Activated effector memory CD4-positive, alpha-beta T cell treated with anti-CD3 and anti-CD28 coated beads, Interleukin-2, amount 50 U/mL, for 16 hours (primary cell): Measurements from ENCODE around the gene MBD3.
A peak's percentile ranks its signal among the peaks of the same experiment; 100 is the strongest.
"Not testable (repeated sequence)": the region's sequence is repeated elsewhere in the genome, so short reads cannot be mapped to it uniquely, and the experiment has no call there.

Source experiments
- DNase-seq: peaks from one replicate; pipeline ENCODE4 v3.0.0-alpha.2; 2020

MBD3 gene

GRCh38 chr19:1568320-1569019, 24.2 kb downstream of the MBD3 start, which contains the start of gene MEX3D:
Gene MEX3D, minus strand, starts transcription at chr19:1568325. Its CDS starts 267 bp downstream, at chr19:1568058.
- peak; percentile 93 for DNase-seq

GRCh38 chr19:1567848-1568227, 24.8 kb downstream of the MBD3 start:
- no peak for DNase-seq

- no peak for DNase-seq
Measured at GRCh38 chr19:1567116-1567847, 25.4 kb downstream of the MBD3 start.

GRCh38 chr19:1566392-1567115, 26.1 kb downstream of the MBD3 start:
- DNase-seq: no peak

- DNase-seq: no peak
Measured at GRCh38 chr19:1563251-1563650, 29.4 kb downstream of the MBD3 start.

GRCh38 chr19:1561236-1561842, 31.3 kb downstream of the MBD3 start:
- DNase-seq: no peak

- DNase-seq: no peak
Measured at GRCh38 chr19:1560286-1560882, 32.3 kb downstream of the MBD3 start.

GRCh38 chr19:1558552-1558951, 34.1 kb downstream of the MBD3 start:
- DNase-seq: no peak

GRCh38 chr19:1556390-1557070, 36.1 kb downstream of the MBD3 start:
- no peak for DNase-seq

GRCh38 chr19:1555487-1556389, 36.9 kb downstream of the MBD3 start:
- no peak for DNase-seq

GRCh38 chr19:1554968-1555367, 37.7 kb downstream of the MBD3 start:
- DNase-seq: no peak

- no peak for DNase-seq
Measured at GRCh38 chr19:1553415-1553814, 39.2 kb downstream of the MBD3 start.

GRCh38 chr19:1551068-1552040, 41.3 kb downstream of the MBD3 start:
- DNase-seq: no peak

- DNase-seq: no peak
Measured at GRCh38 chr19:1549332-1549945, 43.2 kb downstream of the MBD3 start.

- DNase-seq: no peak
Measured at GRCh38 chr19:1540365-1540925, 52.2 kb downstream of the MBD3 start.

- not testable (repeated sequence) for DNase-seq
Measured at GRCh38 chr19:1539749-1540148, 52.9 kb downstream of the MBD3 start.

GRCh38 chr19:1538978-1539377, 53.7 kb downstream of the MBD3 start:
- no peak for DNase-seq

GRCh38 chr19:1535699-1536098, 57.0 kb downstream of the MBD3 start:
- DNase-seq: not testable (repeated sequence)

GRCh38 chr19:1534972-1535371, 57.7 kb downstream of the MBD3 start:
- no peak for DNase-seq
